Measurements from ENCODE around the gene TRMT11. TPM values are rescaled to one million over a fixed set of nuclear protein-coding genes. Genes with fewer than 3 reads are reported as not detected.

TRMT11 gene
- total and polyA plus RNA-seq, 8 donors, result 7.0 to 124 (median 49.9) TPM

- WGBS, 5 donors, result 55 to 63% (median 58%) methylated on average over 8 to 11 of the region's 11 CpGs
- no peaks in the 10 kb centered on the region for H3K27me3 ChIP-seq
- no peak overlapping the region for H3K4me3 ChIP-seq
- no peaks in the 10 kb centered on the region for H3K9me3 ChIP-seq
- peak in 4 of 7 experiments; percentile 21 to 74 (median 54) for TF ChIP-seq CTCF (IDR thresholded peaks at IDR 0.05)
- TF ChIP-seq POLR2AphosphoS5 (IDR thresholded peaks at IDR 0.05), result peak in 1 of 3 donors; percentile 43
- TF ChIP-seq EP300 (IDR thresholded peaks at IDR 0.05), result no peak
- H3K36me3 ChIP-seq, result no peaks in the 10 kb centered on the region
- no peak overlapping the region for H3K27ac ChIP-seq
- peak; percentile 78 to 79 for DNase-seq
- peaks cover 9 to 19% (median 14%) of the 10 kb centered on the region in 4 donors for H3K4me1 ChIP-seq
- intact Hi-C loops (cut with DNase I; ENCODE audit: low total_unique reads), result no loop called here
Observed at GRCh38 chr6:125953502-125953875, 32.9 kb upstream of the TRMT11 start.

GRCh38 chr6:125954735-125955339, 31.5 kb upstream of the TRMT11 start:
- intact Hi-C loops (cut with DNase I; ENCODE audit: low total_unique reads), result no loop called here
- no peak for DNase-seq
- H3K27ac ChIP-seq, result no peak overlapping the region
- TF ChIP-seq POLR2AphosphoS5 (IDR thresholded peaks at IDR 0.05) (no peak), EP300 (IDR thresholded peaks at IDR 0.05) (no peak), CTCF (IDR thresholded peaks at IDR 0.05) (no peak), POLR2A (IDR thresholded peaks at IDR 0.05) (no peak)
- no peaks in the 10 kb centered on the region for H3K9me3 ChIP-seq
- H3K4me3 ChIP-seq, result no peak overlapping the region
- no peaks in the 10 kb centered on the region for H3K27me3 ChIP-seq
- 44 to 62% (median 49%) methylated on average over 5 of the region's 5 CpGs for WGBS, 5 donors
- no peaks in the 10 kb centered on the region for H3K36me3 ChIP-seq
- peaks cover 22 to 32% (median 27%) of the 10 kb centered on the region in 4 donors for H3K4me1 ChIP-seq

GRCh38 chr6:125955973-125956372, 30.4 kb upstream of the TRMT11 start:
- Histone ChIP-seq H3K27me3 (no peaks in the 10 kb centered on the region), H3K4me3 (peak overlapping the region; percentile 58 to 94 (median 90)), H3K9me3 (no peaks in the 10 kb centered on the region), H3K27ac (peak overlapping the region in 4 of 5 donors; percentile 92 to 98 (median 96)), H3K4me1 (peaks cover 22 to 43% (median 34%) of the 10 kb centered on the region in 4 donors), H3K36me3 (no peaks in the 10 kb centered on the region)
- intact Hi-C loops (cut with DNase I; ENCODE audit: low total_unique reads), result no loop called here
- no peak for TF ChIP-seq EP300 (IDR thresholded peaks at IDR 0.05)
- TF ChIP-seq CTCF (IDR thresholded peaks at IDR 0.05), result no peak
- no peak for TF ChIP-seq POLR2AphosphoS5 (IDR thresholded peaks at IDR 0.05)
- no peak for TF ChIP-seq POLR2A (IDR thresholded peaks at IDR 0.05)
- WGBS, 5 donors, result 29 to 36% (median 34%) methylated on average over 5 of the region's 5 CpGs
- DNase-seq, result no peak

DNA sequence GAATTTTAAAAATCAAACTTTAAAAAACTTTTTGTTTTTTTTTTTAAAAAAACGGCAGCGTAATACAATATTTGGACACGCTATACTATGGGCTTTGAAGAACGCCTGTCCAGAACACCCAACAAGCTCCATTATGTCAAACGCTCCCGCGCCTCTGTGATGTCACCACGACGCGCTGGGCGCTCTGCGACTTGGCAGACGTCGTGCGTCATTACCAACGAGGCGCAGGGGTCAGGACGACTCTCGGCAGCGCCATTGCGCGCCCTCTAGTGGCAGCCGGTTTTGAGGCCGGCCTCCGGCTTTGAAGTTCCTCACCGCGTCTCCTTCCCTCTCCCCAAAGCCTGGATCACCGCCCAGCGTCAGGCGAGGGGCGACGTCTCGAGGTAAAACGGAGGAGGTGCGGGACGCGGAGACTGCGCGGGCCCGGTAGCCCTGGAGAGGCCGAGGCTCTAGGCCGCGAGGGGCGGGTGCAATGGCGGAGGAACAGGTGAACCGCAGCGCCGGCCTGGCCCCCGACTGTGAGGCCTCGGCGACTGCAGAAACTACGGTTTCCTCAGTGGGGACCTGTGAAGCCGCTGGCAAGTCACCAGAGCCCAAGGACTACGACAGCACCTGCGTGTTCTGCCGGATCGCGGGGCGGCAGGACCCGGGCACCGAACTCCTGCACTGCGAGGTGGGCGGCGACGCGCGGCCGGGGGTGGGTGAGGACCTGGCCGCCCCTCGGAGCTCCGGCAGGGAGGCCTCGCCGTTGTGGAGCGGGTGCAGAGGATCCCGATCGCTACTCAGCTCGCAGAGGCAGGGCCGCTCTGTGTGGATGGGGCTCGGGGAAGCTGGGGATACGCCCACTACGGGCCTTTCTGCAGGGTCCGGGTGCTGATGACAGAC, 29.6 kb upstream of the TRMT11 start, which contains the start of gene HINT3:
HINT3 (plus strand) TSS at position 265 of the 885 bp plus-strand sequence; CDS start at position 473, 208 bp downstream.
- no peak for TF ChIP-seq EP300 (IDR thresholded peaks at IDR 0.05)
- peak in 6 of 7 experiments; percentile 62 to 99 (median 96) for TF ChIP-seq CTCF (IDR thresholded peaks at IDR 0.05)
- peak; percentile 86 to 95 (median 94) for TF ChIP-seq POLR2AphosphoS5 (IDR thresholded peaks at IDR 0.05)
- peak in 2 of 4 donors; percentile 6 to 29 for TF ChIP-seq POLR2A (IDR thresholded peaks at IDR 0.05)
- 0 to 1% (median 0%) methylated on average over 45 to 82 of the region's 82 CpGs for WGBS, 5 donors
- peaks cover 0 to 6% (median 0%) of the 10 kb centered on the region in 4 donors for H3K36me3 ChIP-seq
- no peaks in the 10 kb centered on the region for H3K9me3 ChIP-seq
- H3K4me3 ChIP-seq, result peak within 1 kb of the TSS; percentile 58 to 94 (median 90)
- H3K27ac ChIP-seq, result peak within 1 kb of the TSS; percentile 92 to 98 (median 95)
- H3K4me1 ChIP-seq, result peaks cover 22 to 44% (median 34%) of the 10 kb centered on the region in 4 donors
- no peaks in the 10 kb centered on the region for H3K27me3 ChIP-seq
- DNase-seq, result peak; percentile 99
- intact Hi-C loops (cut with DNase I; ENCODE audit: low total_unique reads), result no loop called here
